ENCODE results near the gene HOXA4. TPM values are rescaled to one million over a fixed set of nuclear protein-coding genes. Genes with fewer than 3 reads are reported as not detected.

Gene HOXA4
- polyA plus RNA-seq, 3 donors, result 0.48 TPM; not detected in 2

DNA sequence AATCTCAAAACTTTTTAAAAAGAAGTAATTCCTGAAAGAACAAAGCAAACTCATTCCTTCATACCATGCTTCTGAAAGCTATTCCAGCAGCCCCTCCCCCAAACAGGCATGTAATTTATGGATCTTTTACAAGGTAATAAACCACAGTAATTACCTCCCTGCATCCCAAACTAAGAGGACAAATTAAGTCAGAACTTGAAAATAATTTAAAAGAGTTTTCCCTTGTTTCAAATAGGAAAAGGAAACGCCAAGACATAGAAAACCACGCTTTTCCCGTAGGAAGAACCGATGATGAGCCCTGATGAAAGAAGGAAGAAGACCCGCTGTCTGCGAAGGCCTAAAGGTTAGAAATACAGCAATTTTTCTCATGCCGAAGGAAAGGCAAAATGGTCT is 8.9 kb downstream of the HOXA4 start:
- H3K27ac ChIP-seq (ENCODE audit: low read depth in 1 of 2, low read length in 2 of 2), result no peak overlapping the region
- no peaks in the 10 kb centered on the region for H4K20me1 ChIP-seq (ENCODE audit: insufficient read depth, low read length)
- WGBS (ENCODE audit: insufficient coverage), result 95% methylated on average over 7 of the region's 7 CpGs
- peaks cover 2 to 3% (median 2%) of the 10 kb centered on the region in 3 donors for H3K27me3 Mint-ChIP-seq (ENCODE audit: low read depth in 3 of 3)
- TF ChIP-seq CTCF (IDR thresholded peaks at IDR 0.05), result no peak
- no peaks in the 10 kb centered on the region for H3K4me1 ChIP-seq (ENCODE audit: control insufficient read depth in 1 of 2, insufficient read depth in 2 of 2, low read length in 2 of 2)
- H3K36me3 Mint-ChIP-seq, result no peaks in the 10 kb centered on the region
- no peaks in the 10 kb centered on the region for H3K27me3 ChIP-seq (ENCODE audit: control insufficient read depth in 2 of 2, insufficient read depth in 2 of 2, low read length in 2 of 2)
- no peak overlapping the region for H3K4me3 ChIP-seq (replicated peaks in 1 of 3; ENCODE audit: low read depth in 2 of 3, low read length in 3 of 3)
- H3K4me1 Mint-ChIP-seq, result peaks cover 8% of the 10 kb centered on the region
- no peak overlapping the region for H3K4me2 ChIP-seq (replicated peaks; ENCODE audit: extremely low read depth, low read length, poor library complexity, severe bottlenecking)
- H3K79me2 ChIP-seq (ENCODE audit: insufficient read depth, low read length), result no peaks in the 10 kb centered on the region
- H3K27ac Mint-ChIP-seq, result no peak overlapping the region
- intact Hi-C loops (cut with micrococcal nuclease), result no loop called here
- no peaks in the 10 kb centered on the region for H3K9me3 ChIP-seq (replicated peaks in 1 of 2; ENCODE audit: control insufficient read depth in 1 of 2, insufficient read depth in 1 of 2, low read length in 2 of 2)
- H3K9me3 Mint-ChIP-seq, result peaks cover 0 to 3% (median 0%) of the 10 kb centered on the region in 7 donors
- no peaks in the 10 kb centered on the region for H3K36me3 ChIP-seq (replicated peaks in 1 of 2; ENCODE audit: control insufficient read depth in 1 of 2, insufficient read depth in 2 of 2, low read length in 2 of 2)
- H3K9ac ChIP-seq (ENCODE audit: insufficient read depth, low read length, poor library complexity, severe bottlenecking), result no peak overlapping the region
- no peak for DNase-seq
- H2AFZ ChIP-seq (ENCODE audit: insufficient read depth, low read depth, low read length, poor library complexity, severe bottlenecking), result no peak overlapping the region
- no peak overlapping the region for H3K4me3 Mint-ChIP-seq

DNA sequence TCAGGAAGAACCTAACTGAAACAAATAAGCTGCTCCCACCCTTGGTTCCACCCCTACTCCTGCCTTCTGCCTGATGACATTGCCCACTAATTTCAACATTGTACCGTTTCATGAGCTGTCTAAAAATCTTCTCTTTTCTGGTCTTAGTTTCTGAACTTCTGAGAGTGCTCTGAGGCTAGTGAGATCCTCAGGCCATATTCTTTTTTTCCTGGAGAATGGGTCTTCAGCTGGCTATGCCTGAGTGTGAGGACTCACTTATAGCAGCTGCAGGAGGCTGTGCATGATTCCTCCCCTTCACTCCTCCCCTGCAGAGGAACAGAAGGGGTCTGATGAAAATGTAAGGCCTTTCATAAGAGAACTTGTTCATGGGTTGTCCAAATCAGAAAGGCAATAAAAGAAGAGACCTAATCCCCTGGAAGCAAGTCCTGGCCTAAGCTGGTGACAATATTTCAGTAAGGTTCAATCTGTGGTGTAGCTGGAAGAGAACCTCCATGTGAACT is 11.1 kb downstream of the HOXA4 start:
- Histone ChIP-seq H3K79me2 (ENCODE audit: insufficient read depth, low read length) (no peaks in the 10 kb centered on the region), H3K27ac (ENCODE audit: low read depth in 1 of 2, low read length in 2 of 2) (no peak overlapping the region), H3K4me2 (replicated peaks; ENCODE audit: extremely low read depth, low read length, poor library complexity, severe bottlenecking) (no peak overlapping the region), H3K9ac (ENCODE audit: insufficient read depth, low read length, poor library complexity, severe bottlenecking) (no peak overlapping the region), H3K36me3 (replicated peaks in 1 of 2; ENCODE audit: control insufficient read depth in 1 of 2, insufficient read depth in 2 of 2, low read length in 2 of 2) (no peaks in the 10 kb centered on the region), H3K9me3 (replicated peaks in 1 of 2; ENCODE audit: control insufficient read depth in 1 of 2, insufficient read depth in 1 of 2, low read length in 2 of 2) (no peaks in the 10 kb centered on the region), H3K27me3 (ENCODE audit: control insufficient read depth in 2 of 2, insufficient read depth in 2 of 2, low read length in 2 of 2) (no peaks in the 10 kb centered on the region), H2AFZ (ENCODE audit: insufficient read depth, low read depth, low read length, poor library complexity, severe bottlenecking) (no peak overlapping the region), H3K4me3 (replicated peaks in 1 of 3; ENCODE audit: low read depth in 2 of 3, low read length in 3 of 3) (no peak overlapping the region), H4K20me1 (ENCODE audit: insufficient read depth, low read length) (no peaks in the 10 kb centered on the region), H3K4me1 (ENCODE audit: control insufficient read depth in 1 of 2, insufficient read depth in 2 of 2, low read length in 2 of 2) (no peaks in the 10 kb centered on the region)
- Mint-ChIP-seq H3K9me3 (peaks cover 0 to 6% (median 0%) of the 10 kb centered on the region in 7 donors), H3K27me3 (ENCODE audit: low read depth in 3 of 3) (peaks cover 2 to 4% (median 2%) of the 10 kb centered on the region in 3 donors), H3K27ac (peak overlapping the region in 1 of 7 donors; percentile 47), H3K36me3 (no peaks in the 10 kb centered on the region), H3K4me1 (peaks cover 8% of the 10 kb centered on the region), H3K4me3 (no peak overlapping the region)
- TF ChIP-seq CTCF (IDR thresholded peaks at IDR 0.05), result no peak
- intact Hi-C loops (cut with micrococcal nuclease), result no loop called here
- DNase-seq, result no peak
- WGBS (ENCODE audit: insufficient coverage), result 25% methylated on average over 1 of the region's 1 CpG
